Measurements from ENCODE around the gene SEMA3E.

- TF ChIP-seq CTCF (IDR thresholded peaks at IDR 0.05; ENCODE audit: poor library complexity) (no peak), EZH2phosphoT487 (IDR thresholded peaks at IDR 0.05; ENCODE audit: low read depth, severe bottlenecking, unreplicated experiment) (no peak), EZH2 (IDR thresholded peaks at IDR 0.05; ENCODE audit: borderline replicate concordance) (no peak)
These were observed 219.4 kb downstream of the SEMA3E start for GRCh38 chr7:83429493-83429892.
